ENCODE data around the gene TBC1D2B.

The TBC1D2B gene

GRCh38 chr15:78050441-78050809, 27.1 kb downstream of the TBC1D2B start:
- no peak for DNase-seq (ENCODE audit: low read depth)
- no peak overlapping the region for H3K4me3 ChIP-seq (ENCODE audit: low read length)
- TF ChIP-seq, protein P1, sequence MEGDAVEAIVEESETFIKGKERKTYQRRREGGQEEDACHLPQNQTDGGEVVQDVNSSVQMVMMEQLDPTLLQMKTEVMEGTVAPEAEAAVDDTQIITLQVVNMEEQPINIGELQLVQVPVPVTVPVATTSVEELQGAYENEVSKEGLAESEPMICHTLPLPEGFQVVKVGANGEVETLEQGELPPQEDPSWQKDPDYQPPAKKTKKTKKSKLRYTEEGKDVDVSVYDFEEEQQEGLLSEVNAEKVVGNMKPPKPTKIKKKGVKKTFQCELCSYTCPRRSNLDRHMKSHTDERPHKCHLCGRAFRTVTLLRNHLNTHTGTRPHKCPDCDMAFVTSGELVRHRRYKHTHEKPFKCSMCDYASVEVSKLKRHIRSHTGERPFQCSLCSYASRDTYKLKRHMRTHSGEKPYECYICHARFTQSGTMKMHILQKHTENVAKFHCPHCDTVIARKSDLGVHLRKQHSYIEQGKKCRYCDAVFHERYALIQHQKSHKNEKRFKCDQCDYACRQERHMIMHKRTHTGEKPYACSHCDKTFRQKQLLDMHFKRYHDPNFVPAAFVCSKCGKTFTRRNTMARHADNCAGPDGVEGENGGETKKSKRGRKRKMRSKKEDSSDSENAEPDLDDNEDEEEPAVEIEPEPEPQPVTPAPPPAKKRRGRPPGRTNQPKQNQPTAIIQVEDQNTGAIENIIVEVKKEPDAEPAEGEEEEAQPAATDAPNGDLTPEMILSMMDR (IDR thresholded peaks at IDR 0.05; ENCODE audit: insufficient read depth, low read depth, low read length, missing control alignments): no peak

- no peak overlapping the region for H3K4me3 ChIP-seq (ENCODE audit: low read length)
Measured at GRCh38 chr15:78049691-78050440, 27.6 kb downstream of the TBC1D2B start.

DNA sequence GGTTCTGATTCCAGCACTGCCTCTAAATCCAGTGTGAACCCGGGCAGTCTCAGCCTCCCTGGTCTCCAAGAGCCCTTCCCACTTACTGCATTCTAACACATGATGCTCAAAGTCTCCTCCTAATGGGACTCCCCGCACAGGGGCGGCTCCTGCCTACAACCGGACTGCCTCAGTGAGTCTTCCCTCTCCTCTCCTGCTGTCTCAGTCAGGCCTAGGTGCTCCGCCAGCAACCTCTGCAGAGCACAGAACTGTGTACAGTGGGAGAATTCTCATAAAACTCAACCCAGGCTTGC, 28.9 kb downstream of the TBC1D2B start:
- H3K4me3 ChIP-seq (ENCODE audit: low read length): no peak overlapping the region
- no peak for DNase-seq (ENCODE audit: low read depth)
- TF ChIP-seq, protein P1 (IDR thresholded peaks at IDR 0.05; ENCODE audit: insufficient read depth, low read depth, low read length, missing control alignments): no peak

More at GRCh38 chr15:78049691-78050440, 27.6 kb downstream of the TBC1D2B start:
- TF ChIP-seq, protein P1 (IDR thresholded peaks at IDR 0.05; ENCODE audit: insufficient read depth, low read depth, low read length, missing control alignments): no peak
- no peak for DNase-seq (ENCODE audit: low read depth)

DNA sequence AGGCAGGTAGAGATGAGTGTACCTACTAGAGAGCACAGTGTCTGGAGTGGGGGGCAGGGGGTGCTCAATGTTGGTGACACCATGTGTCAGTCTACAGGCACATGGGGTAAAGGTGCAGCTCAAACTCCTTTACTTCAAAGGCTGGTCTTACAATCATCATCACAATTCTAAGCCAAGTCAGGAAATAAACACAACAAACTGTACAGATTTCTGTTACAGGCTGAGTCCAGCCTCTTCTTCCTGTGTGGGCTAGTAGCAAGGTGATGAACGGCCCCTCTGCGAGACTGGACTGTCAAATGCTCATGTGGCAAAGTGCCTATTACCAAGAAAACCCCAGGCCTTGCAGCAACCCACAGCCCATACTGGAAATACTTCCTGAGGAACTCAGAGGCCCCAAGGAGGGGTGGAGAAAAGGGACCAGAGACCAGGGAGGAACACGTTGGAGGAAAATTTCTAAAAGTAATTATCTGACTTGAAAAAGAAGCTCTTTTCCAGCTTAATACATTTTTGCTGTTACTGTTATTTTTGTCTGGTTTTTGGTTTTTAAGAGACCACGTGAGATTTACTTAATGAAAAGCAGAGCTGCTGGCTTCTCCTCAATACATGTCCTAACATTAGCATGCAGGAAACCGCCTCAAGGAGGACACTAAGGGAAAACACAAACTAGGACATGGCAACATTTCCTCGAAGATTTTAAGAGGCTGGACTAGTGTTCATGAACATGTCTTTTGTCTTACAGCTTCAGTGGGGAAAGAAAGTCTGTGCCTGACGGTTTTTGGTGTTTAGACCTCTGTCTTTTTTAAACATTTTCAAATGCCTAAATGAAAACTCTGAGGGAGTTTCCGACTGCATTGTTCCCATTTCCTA, 29.5 kb downstream of the TBC1D2B start:
- TF ChIP-seq, protein P1 (IDR thresholded peaks at IDR 0.05; ENCODE audit: insufficient read depth, low read depth, low read length, missing control alignments): no peak
- no peak for DNase-seq (ENCODE audit: low read depth)

GRCh38 chr15:78046796-78047341, 30.6 kb downstream of the TBC1D2B start:
- H3K4me3 ChIP-seq (ENCODE audit: low read length): no peak overlapping the region
- DNase-seq (ENCODE audit: low read depth): no peak
- TF ChIP-seq, protein P1 (IDR thresholded peaks at IDR 0.05; ENCODE audit: insufficient read depth, low read depth, low read length, missing control alignments): no peak

More for the DNA sequence above, 29.5 kb downstream of the TBC1D2B start:
- H3K4me3 ChIP-seq (ENCODE audit: low read length): no peak overlapping the region

- DNase-seq (ENCODE audit: low read depth): no peak
- TF ChIP-seq, protein P1 (IDR thresholded peaks at IDR 0.05; ENCODE audit: insufficient read depth, low read depth, low read length, missing control alignments): no peak
- no peak overlapping the region for H3K4me3 ChIP-seq (ENCODE audit: low read length)
Measured at GRCh38 chr15:78045189-78045588, 32.3 kb downstream of the TBC1D2B start.
